ENCODE results near the gene PSMA5. TPM values are rescaled to one million over a fixed set of nuclear protein-coding genes. Genes with fewer than 3 reads are reported as not detected.

The PSMA5 gene
- total and polyA plus RNA-seq, 10 of the 15 experiments (the other 5 are each of a cell fraction or from before 2014, with no cell fraction given): 58.7 to 271 (median 187) TPM

DNA sequence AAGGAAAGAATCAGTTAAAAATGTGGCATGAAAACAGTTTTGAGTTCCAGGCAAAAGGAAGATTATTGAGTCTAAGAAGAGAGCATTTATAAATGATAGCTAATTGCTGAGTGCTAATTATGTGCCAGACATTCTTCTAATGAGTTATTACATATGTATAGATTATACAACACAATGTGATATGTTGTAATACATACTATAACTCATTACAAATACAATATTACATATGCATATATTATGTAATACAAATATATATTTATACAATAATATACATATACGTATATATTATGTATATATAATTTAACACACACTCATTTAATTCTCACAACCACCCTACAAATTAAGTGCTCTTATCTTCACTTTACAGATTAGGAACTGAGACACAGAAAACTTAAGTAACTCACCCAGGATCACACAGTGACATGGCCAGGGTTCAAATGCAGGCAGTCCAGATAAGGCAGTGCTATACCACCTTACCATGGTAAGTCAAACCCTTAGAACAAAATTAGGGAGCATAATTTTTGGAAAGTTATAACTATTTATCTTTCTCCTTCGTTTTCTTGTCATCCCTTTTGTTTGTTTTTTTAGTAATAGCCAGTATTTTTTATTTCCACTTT lies 32.5 kb downstream of the PSMA5 start:
- H3K9me3 ChIP-seq (replicated peaks; ENCODE audit: control insufficient read depth, insufficient read depth, low read length): no peaks in the 10 kb centered on the region
- in situ Hi-C loops (cut with MboI): no loop called here
- no peak overlapping the region for H3K27ac ChIP-seq (ENCODE audit: control insufficient read depth, insufficient read depth)
- RAD21 ChIA-PET (ENCODE audit: unreplicated experiment): interaction anchor here (1.0 kb wide), 1 partner anchor 111 kb away, joined by 4 read pairs; the partner anchor contains the start of gene PSRC1
- POLR2A ChIA-PET: interaction anchor here (1.7 kb wide), 1 partner anchor 8 kb away, joined by 5 read pairs; no protein-coding TSS in a partner anchor
- FAIRE-seq: no peak
- SMC1A ChIA-PET (ENCODE audit: uncharacterized antibody, unreplicated experiment): interaction anchor here (0.8 to 1.4 kb wide), 5 partner anchors 8 to 139 kb away, joined by 3 to 5 read pairs (median 3); partner anchors contain the start of gene PSRC1
- peaks cover 1 to 4% of the 10 kb centered on the region in 2 experiments; a peak in 3 of 4 replicates for H3K27me3 ChIP-seq (replicated peaks in 1 of 2; ENCODE audit: control insufficient read depth in 2 of 2, insufficient read depth in 2 of 2, low read length in 1 of 2)
- CTCF ChIA-PET: interaction anchor here (0.6 to 3.5 kb wide), 3 partner anchors 97 to 138 kb away, joined by 3 to 23 read pairs (median 4); no protein-coding TSS in a partner anchor
- no TSS peak for BruUV-seq (replicated peaks)
- H3K36me3 ChIP-seq (ENCODE audit: control insufficient read depth in 2 of 2, insufficient read depth in 2 of 2, low read length in 1 of 2): no peaks in the 10 kb centered on the region
- no peaks in the 10 kb centered on the region for H3K79me2 ChIP-seq (ENCODE audit: control insufficient read depth, insufficient read depth, low read length)
- no peak overlapping the region for H2AFZ ChIP-seq (ENCODE audit: control insufficient read depth, low read depth, low read length)
- TF ChIP-seq TARDBP (IDR thresholded peaks at IDR 0.05; ENCODE audit: borderline replicate concordance) (no peak), KDM1A (IDR thresholded peaks at IDR 0.05; ENCODE audit: borderline replicate concordance) (no peak), PML (IDR thresholded peaks at IDR 0.05; ENCODE audit: low read length) (no peak), ETV6 (conservative IDR thresholded peaks at IDR 0.05 in 1 of 2, IDR thresholded peaks at IDR 0.05 in 1 of 2; ENCODE audit: borderline replicate concordance in 1 of 2, low read depth in 1 of 2) (no peak), POLR2AphosphoS5 (IDR thresholded peaks at IDR 0.05; ENCODE audit: low read length) (no peak)
- TF ChIP-seq, protein P1, sequence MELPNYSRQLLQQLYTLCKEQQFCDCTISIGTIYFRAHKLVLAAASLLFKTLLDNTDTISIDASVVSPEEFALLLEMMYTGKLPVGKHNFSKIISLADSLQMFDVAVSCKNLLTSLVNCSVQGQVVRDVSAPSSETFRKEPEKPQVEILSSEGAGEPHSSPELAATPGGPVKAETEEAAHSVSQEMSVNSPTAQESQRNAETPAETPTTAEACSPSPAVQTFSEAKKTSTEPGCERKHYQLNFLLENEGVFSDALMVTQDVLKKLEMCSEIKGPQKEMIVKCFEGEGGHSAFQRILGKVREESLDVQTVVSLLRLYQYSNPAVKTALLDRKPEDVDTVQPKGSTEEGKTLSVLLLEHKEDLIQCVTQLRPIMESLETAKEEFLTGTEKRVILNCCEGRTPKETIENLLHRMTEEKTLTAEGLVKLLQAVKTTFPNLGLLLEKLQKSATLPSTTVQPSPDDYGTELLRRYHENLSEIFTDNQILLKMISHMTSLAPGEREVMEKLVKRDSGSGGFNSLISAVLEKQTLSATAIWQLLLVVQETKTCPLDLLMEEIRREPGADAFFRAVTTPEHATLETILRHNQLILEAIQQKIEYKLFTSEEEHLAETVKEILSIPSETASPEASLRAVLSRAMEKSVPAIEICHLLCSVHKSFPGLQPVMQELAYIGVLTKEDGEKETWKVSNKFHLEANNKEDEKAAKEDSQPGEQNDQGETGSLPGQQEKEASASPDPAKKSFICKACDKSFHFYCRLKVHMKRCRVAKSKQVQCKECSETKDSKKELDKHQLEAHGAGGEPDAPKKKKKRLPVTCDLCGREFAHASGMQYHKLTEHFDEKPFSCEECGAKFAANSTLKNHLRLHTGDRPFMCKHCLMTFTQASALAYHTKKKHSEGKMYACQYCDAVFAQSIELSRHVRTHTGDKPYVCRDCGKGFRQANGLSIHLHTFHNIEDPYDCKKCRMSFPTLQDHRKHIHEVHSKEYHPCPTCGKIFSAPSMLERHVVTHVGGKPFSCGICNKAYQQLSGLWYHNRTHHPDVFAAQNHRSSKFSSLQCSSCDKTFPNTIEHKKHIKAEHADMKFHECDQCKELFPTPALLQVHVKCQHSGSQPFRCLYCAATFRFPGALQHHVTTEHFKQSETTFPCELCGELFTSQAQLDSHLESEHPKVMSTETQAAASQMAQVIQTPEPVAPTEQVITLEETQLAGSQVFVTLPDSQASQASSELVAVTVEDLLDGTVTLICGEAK (IDR thresholded peaks at IDR 0.05; ENCODE audit: borderline replicate concordance): no peak
- TF ChIP-seq, protein P2, sequence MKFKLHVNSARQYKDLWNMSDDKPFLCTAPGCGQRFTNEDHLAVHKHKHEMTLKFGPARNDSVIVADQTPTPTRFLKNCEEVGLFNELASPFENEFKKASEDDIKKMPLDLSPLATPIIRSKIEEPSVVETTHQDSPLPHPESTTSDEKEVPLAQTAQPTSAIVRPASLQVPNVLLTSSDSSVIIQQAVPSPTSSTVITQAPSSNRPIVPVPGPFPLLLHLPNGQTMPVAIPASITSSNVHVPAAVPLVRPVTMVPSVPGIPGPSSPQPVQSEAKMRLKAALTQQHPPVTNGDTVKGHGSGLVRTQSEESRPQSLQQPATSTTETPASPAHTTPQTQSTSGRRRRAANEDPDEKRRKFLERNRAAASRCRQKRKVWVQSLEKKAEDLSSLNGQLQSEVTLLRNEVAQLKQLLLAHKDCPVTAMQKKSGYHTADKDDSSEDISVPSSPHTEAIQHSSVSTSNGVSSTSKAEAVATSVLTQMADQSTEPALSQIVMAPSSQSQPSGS (IDR thresholded peaks at IDR 0.05; ENCODE audit: low read length): no peak
- H4K20me1 ChIP-seq (ENCODE audit: control insufficient read depth, insufficient read depth): no peaks in the 10 kb centered on the region
- ATAC-seq: no peak
- DNase-seq (ENCODE audit: low read depth, low spot score): no peak
- intact Hi-C loops (cut with micrococcal nuclease; ENCODE audit: unreplicated experiment): loop anchor here (10.0 kb wide), 1 partner anchor 279 kb away; the partner anchor contains the start of gene ELAPOR1
- 50% methylated on average over 2 of the region's 2 CpGs for WGBS (ENCODE audit: insufficient coverage, insufficient replicate concordance, low lambda C conversion rate, missing lambda C conversion rate)
- peaks cover 27% of the 10 kb centered on the region for H3K4me1 ChIP-seq (ENCODE audit: control insufficient read depth, insufficient read depth, low read length)
- no peak overlapping the region for H3K9ac ChIP-seq (ENCODE audit: control insufficient read depth, insufficient read depth, low read length)
- H3K4me3 ChIP-seq: no peak overlapping the region
- no peak overlapping the region for H3K4me2 ChIP-seq (ENCODE audit: control insufficient read depth, insufficient read depth)
